OCI-LY1 (cell line): Measurements from ENCODE around the gene NPM1.

ENCODE experiments used
- CTCF ChIP-seq: fragments of 200-600 bp; sonication (generic), shearing (Covaris generic); IDR thresholded peaks from 2 replicates; pipeline ENCODE4 v1.5.1; 2017; ENCODE audit warnings: mild to moderate bottlenecking, antibody characterized with exemption, low read length, moderate library complexity, mixed read lengths
- EZH2 ChIP-seq: fragments of 200-600 bp; sonication (generic), shearing (Covaris generic); IDR thresholded peaks from 2 replicates; pipeline ENCODE4 v1.8.0; 2017; ENCODE audit warnings: borderline replicate concordance, mixed run types, mild to moderate bottlenecking, antibody characterized with exemption, low read length, moderate library complexity, mixed read lengths

GRCh38 chr5:171431251-171431777 is 43.7 kb downstream of the NPM1 start:
- TF ChIP-seq CTCF (no peak), EZH2 (no peak)
